ENCODE data around the gene DUSP10.
A peak's percentile ranks its signal among the peaks of the same experiment; 100 is the strongest.

Gene DUSP10

DNA sequence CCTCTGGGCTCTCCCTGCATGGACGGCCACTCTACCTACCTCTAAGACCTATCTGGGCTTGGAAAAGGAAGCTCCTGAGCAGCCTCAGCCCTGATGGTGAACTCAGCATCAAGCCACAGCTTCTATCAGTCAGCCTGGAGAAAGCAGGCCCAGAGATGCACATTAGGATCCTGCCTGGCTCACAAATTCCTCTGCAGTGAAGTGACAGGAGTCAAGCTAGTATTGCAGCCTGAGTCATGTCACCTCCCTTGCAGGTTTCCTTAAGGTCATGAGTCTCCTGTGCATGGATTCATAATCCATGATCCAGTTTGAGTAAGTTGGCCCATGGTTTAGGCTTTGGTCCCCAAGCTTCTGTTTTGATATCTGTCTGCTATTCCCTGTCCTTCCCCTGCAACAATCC, 37.9 kb upstream of the DUSP10 start:
- H3K9me3 ChIP-seq (ENCODE audit: insufficient read depth, low read depth, low read length) = no peaks in the 10 kb centered on the region
- peak overlapping the region; percentile 65 for H3K9ac ChIP-seq (ENCODE audit: low read depth, low read length, poor library complexity, severe bottlenecking)
- no peak overlapping the region for H3K4me2 ChIP-seq (ENCODE audit: low read depth, low read length, poor library complexity, severe bottlenecking)
- H3K9me2 ChIP-seq (replicated peaks; ENCODE audit: low read depth, low read length) = no peaks in the 10 kb centered on the region
- TF ChIP-seq, protein P1, sequence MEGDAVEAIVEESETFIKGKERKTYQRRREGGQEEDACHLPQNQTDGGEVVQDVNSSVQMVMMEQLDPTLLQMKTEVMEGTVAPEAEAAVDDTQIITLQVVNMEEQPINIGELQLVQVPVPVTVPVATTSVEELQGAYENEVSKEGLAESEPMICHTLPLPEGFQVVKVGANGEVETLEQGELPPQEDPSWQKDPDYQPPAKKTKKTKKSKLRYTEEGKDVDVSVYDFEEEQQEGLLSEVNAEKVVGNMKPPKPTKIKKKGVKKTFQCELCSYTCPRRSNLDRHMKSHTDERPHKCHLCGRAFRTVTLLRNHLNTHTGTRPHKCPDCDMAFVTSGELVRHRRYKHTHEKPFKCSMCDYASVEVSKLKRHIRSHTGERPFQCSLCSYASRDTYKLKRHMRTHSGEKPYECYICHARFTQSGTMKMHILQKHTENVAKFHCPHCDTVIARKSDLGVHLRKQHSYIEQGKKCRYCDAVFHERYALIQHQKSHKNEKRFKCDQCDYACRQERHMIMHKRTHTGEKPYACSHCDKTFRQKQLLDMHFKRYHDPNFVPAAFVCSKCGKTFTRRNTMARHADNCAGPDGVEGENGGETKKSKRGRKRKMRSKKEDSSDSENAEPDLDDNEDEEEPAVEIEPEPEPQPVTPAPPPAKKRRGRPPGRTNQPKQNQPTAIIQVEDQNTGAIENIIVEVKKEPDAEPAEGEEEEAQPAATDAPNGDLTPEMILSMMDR (conservative IDR thresholded peaks at IDR 0.05; ENCODE audit: low read length) = no peak
- no peak for TF ChIP-seq EZH2phosphoT487 (IDR thresholded peaks at IDR 0.05; ENCODE audit: borderline replicate concordance)
- no peaks in the 10 kb centered on the region for H3K36me3 ChIP-seq (ENCODE audit: insufficient read depth, low read length)
- no peaks in the 10 kb centered on the region for H3K79me2 ChIP-seq (ENCODE audit: insufficient read depth, low read length)
- H4K20me1 ChIP-seq (ENCODE audit: insufficient read depth, low read length, poor library complexity, severe bottlenecking) = no peaks in the 10 kb centered on the region
- peaks cover 14% of the 10 kb centered on the region for H3F3A ChIP-seq (ENCODE audit: low read depth)
- H3K27me3 ChIP-seq (ENCODE audit: insufficient read depth, low read length, poor library complexity, severe bottlenecking) = no peaks in the 10 kb centered on the region
- no peak overlapping the region for H3K4me3 ChIP-seq (ENCODE audit: low read length, poor library complexity, severe bottlenecking)
- no peak overlapping the region for H2AFZ ChIP-seq (ENCODE audit: low read length)
- peaks cover 84% of the 10 kb centered on the region for H3K4me1 ChIP-seq (ENCODE audit: insufficient read depth, low read length, poor library complexity, severe bottlenecking)

DNA sequence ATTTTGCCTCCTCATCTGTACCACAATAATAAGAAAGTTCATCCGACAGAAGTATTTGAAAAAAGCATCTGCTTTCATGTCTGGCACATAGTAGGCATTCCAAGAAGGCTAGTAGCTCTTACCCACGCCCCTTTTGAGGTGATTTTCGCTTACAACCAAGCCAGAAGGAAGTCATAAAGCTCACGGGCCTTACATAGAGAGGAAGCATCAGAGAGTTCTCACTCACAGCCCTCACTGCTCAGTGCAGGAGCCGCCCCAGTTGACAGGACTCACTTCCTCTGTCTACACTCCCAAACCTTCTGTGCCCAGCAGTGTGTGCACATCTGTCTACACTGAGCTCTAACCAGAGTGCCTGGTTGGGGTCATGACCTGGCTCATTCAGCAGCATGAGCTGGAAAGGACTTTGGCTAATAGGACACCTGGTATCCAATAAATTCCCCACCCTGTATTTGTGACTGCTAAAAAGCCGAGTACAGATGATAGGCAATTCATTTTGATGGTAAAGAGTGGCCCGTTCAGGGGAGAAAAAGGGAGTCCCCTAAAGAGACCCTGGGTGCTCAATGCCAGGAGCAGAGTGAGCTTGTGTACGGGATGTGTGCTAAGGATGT, 36.8 kb upstream of the DUSP10 start:
- Histone ChIP-seq H3K9me2 (replicated peaks; ENCODE audit: low read depth, low read length) (no peaks in the 10 kb centered on the region), H3K27me3 (ENCODE audit: insufficient read depth, low read length, poor library complexity, severe bottlenecking) (no peaks in the 10 kb centered on the region), H3K4me2 (ENCODE audit: low read depth, low read length, poor library complexity, severe bottlenecking) (peak overlapping the region; percentile 82), H3K9ac (ENCODE audit: low read depth, low read length, poor library complexity, severe bottlenecking) (peak overlapping the region; percentile 65), H3K79me2 (ENCODE audit: insufficient read depth, low read length) (no peaks in the 10 kb centered on the region), H3F3A (ENCODE audit: low read depth) (peaks cover 14% of the 10 kb centered on the region), H2AFZ (ENCODE audit: low read length) (no peak overlapping the region), H3K9me3 (ENCODE audit: insufficient read depth, low read depth, low read length) (no peaks in the 10 kb centered on the region), H3K4me3 (ENCODE audit: low read length, poor library complexity, severe bottlenecking) (peak overlapping the region; percentile 63), H3K36me3 (ENCODE audit: insufficient read depth, low read length) (no peaks in the 10 kb centered on the region), H4K20me1 (ENCODE audit: insufficient read depth, low read length, poor library complexity, severe bottlenecking) (no peaks in the 10 kb centered on the region), H3K4me1 (ENCODE audit: insufficient read depth, low read length, poor library complexity, severe bottlenecking) (peaks cover 82% of the 10 kb centered on the region)
- TF ChIP-seq, protein P1 (conservative IDR thresholded peaks at IDR 0.05; ENCODE audit: low read length) = no peak
- no peak for TF ChIP-seq EZH2phosphoT487 (IDR thresholded peaks at IDR 0.05; ENCODE audit: borderline replicate concordance)

DNA sequence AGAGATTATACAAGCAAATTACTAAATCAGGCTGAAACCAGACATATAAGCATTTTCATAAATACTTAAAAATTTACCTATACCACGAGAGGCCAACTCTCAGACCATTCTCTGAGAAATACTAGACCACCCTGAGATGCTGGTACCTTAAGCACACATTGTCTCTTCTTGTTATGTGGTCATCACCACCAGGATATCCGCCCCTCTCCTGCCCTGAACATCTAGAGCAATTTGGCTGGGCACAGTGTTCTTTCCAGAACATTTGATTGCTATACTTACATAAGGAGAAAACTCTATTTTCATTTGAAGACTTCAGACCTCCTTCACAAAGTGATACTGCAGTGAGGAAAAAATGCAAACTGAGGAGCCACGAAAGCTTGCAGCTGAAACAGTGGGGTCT, 36.2 kb upstream of the DUSP10 start:
- no peak for TF ChIP-seq EZH2phosphoT487 (IDR thresholded peaks at IDR 0.05; ENCODE audit: borderline replicate concordance)
- TF ChIP-seq, protein P1 (conservative IDR thresholded peaks at IDR 0.05; ENCODE audit: low read length) = no peak
- Histone ChIP-seq H3K27me3 (ENCODE audit: insufficient read depth, low read length, poor library complexity, severe bottlenecking) (no peaks in the 10 kb centered on the region), H3K4me2 (ENCODE audit: low read depth, low read length, poor library complexity, severe bottlenecking) (peak overlapping the region; percentile 82), H4K20me1 (ENCODE audit: insufficient read depth, low read length, poor library complexity, severe bottlenecking) (no peaks in the 10 kb centered on the region), H3K36me3 (ENCODE audit: insufficient read depth, low read length) (no peaks in the 10 kb centered on the region), H3K4me1 (ENCODE audit: insufficient read depth, low read length, poor library complexity, severe bottlenecking) (peaks cover 79% of the 10 kb centered on the region), H3K9me2 (replicated peaks; ENCODE audit: low read depth, low read length) (no peaks in the 10 kb centered on the region), H3K79me2 (ENCODE audit: insufficient read depth, low read length) (no peaks in the 10 kb centered on the region), H2AFZ (ENCODE audit: low read length) (no peak overlapping the region), H3K4me3 (ENCODE audit: low read length, poor library complexity, severe bottlenecking) (peak overlapping the region; percentile 63), H3K9ac (ENCODE audit: low read depth, low read length, poor library complexity, severe bottlenecking) (peak overlapping the region; percentile 65), H3K9me3 (ENCODE audit: insufficient read depth, low read depth, low read length) (no peaks in the 10 kb centered on the region), H3F3A (ENCODE audit: low read depth) (peaks cover 14% of the 10 kb centered on the region)
